GM12873 (cell line): Measurements from ENCODE around the gene SARS2.

Experiments used
- TF ChIP-seq, protein P1 (sequence below): IDR thresholded peaks from 2 replicates; pipeline ENCODE4 v1.5.1; 2012; ENCODE audit warnings: low read depth, mild to moderate bottlenecking, moderate library complexity, low read length, control low read depth; ENCODE audit not compliant: insufficient read depth; ENCODE audit errors: missing control alignments

SARS2 gene

DNA sequence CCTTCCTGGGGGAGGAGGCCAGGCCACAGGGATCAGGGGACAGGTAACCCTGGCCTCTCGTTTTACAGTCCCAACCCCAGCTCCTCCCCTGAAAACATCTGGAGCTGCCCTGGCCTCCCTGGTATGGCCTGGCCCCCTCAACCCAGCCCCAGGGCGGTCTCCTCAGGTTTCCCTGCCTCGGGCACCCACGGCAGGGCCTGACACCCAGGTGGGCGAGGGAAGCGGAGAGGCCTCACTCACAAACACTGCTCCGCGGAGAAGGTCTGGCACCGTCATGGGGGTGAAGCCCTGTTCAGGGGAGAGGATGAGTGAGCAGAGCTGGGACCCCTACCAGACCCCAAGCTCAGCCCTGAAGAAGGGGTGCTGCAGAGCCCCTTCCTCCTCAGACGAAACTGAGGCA is 12.0 kb downstream of the SARS2 start:
- TF ChIP-seq, protein P1, sequence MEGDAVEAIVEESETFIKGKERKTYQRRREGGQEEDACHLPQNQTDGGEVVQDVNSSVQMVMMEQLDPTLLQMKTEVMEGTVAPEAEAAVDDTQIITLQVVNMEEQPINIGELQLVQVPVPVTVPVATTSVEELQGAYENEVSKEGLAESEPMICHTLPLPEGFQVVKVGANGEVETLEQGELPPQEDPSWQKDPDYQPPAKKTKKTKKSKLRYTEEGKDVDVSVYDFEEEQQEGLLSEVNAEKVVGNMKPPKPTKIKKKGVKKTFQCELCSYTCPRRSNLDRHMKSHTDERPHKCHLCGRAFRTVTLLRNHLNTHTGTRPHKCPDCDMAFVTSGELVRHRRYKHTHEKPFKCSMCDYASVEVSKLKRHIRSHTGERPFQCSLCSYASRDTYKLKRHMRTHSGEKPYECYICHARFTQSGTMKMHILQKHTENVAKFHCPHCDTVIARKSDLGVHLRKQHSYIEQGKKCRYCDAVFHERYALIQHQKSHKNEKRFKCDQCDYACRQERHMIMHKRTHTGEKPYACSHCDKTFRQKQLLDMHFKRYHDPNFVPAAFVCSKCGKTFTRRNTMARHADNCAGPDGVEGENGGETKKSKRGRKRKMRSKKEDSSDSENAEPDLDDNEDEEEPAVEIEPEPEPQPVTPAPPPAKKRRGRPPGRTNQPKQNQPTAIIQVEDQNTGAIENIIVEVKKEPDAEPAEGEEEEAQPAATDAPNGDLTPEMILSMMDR, result no peak

DNA sequence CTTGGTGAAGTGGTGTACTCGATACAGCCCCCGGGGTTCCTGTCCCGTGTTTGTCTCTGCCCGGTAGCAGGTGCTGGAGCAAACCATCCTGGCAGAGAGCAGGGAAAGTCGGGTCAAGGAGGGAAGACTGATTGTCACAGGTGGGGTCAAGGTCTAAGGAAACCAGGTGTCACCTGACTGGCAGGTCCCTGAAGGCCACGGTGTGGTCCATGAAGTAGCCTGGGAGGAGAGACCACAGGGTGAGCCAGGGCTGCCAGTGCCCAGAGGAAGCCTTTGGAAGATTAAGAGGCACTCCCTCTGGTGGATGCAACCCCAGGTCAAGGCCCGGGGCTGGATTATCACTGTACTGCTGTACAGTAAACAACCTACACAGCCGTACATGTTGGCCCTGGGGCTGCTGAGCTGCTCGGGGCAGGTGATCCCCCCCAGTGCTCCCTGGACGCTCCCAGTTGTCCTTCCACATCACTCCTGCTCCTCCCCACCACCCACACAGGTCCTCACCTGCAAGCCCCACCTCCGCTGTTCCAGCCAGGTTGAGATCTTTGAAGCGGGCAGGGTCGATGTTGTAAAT is 12.6 kb downstream of the SARS2 start:
- TF ChIP-seq, protein P1, result peak; percentile 19

DNA sequence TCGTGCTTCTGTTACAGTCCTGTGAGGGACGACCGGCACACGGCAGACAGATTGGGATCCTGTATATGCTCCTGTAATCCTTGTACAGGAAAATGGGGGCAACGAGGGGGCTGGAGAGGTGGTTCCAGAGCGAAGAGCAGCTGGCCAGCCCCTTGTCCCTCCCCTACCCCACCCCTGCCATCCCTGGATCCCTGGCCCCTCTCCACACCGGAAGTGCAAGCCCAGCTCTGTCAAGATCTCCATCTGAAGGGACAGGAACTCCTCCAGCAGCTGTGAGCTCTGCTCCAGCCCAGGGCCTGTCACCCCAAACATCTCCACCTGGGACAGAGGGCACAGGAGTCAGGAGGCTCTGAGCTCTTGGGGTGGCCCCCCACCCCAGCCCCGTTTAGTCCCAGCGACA is 13.0 kb downstream of the SARS2 start:
- TF ChIP-seq, protein P1, result no peak

DNA sequence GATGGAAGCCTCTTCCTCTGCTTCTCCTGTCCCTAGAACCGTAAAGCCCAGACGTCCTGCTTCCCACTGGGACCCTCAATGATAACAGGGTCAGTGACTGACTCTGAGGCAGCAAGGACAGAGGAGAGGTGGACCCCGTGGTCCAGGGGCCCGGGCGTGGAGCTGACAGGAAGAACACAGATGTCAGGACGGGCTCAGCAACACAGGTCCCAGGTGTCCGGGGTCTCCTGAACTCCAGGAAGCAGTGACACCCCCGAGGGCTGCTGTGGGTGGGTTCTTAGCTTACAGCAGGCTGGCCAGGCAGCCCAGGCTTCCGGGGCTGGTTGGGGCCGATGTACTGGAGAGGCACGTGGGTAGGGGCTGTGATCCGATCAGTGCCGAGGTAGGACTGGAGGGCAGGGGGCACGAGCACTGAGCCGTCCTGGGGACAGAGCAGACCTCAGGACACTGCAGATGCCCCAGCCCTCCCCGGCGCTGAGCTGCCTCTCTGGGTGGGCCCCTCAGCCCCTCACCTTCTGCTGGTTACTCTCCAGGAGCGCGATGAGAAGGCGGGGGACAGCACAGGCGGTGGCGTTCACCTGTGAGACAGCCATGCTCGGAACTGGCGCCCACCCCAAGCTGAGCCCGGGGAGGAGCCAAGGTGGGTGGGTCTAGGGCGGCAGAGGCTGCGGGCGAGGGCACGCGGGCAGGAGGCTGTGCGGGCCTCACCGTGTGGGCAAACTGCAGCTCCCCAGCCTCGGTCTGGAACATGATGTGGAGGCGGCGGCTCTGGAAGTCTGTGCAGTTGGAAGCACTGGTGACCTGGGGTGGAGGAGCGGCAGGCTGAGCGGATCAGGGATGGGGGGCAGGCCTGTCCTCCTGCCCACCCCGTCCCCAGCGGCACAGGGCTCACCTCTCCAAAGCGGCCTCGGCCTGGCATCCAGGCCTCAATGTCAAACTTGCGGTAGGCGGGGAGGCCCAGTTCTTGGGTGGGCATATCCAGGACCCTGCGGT is 14.9 kb downstream of the SARS2 start:
- TF ChIP-seq, protein P1, result no peak

DNA sequence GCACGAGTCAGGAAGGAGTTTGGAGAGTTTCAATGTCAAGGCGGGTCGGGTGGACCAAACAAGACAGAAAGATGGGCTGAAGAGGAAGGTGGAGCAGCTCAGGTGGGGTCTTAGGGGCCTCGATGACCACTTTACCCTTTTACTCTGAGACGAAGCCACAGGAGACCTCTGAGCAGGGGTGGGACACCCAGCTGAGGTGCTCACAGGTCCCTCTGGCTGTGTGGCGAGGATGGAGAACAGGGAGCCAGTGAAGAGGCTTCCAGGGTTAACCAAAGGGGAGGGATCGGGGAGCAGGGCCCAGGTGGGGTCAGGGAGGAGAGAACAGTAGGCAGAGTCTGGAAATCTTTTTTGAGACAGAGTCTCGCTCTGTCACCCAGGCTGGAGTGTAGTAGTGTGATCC is 16.6 kb downstream of the SARS2 start:
- TF ChIP-seq, protein P1, result no peak

DNA sequence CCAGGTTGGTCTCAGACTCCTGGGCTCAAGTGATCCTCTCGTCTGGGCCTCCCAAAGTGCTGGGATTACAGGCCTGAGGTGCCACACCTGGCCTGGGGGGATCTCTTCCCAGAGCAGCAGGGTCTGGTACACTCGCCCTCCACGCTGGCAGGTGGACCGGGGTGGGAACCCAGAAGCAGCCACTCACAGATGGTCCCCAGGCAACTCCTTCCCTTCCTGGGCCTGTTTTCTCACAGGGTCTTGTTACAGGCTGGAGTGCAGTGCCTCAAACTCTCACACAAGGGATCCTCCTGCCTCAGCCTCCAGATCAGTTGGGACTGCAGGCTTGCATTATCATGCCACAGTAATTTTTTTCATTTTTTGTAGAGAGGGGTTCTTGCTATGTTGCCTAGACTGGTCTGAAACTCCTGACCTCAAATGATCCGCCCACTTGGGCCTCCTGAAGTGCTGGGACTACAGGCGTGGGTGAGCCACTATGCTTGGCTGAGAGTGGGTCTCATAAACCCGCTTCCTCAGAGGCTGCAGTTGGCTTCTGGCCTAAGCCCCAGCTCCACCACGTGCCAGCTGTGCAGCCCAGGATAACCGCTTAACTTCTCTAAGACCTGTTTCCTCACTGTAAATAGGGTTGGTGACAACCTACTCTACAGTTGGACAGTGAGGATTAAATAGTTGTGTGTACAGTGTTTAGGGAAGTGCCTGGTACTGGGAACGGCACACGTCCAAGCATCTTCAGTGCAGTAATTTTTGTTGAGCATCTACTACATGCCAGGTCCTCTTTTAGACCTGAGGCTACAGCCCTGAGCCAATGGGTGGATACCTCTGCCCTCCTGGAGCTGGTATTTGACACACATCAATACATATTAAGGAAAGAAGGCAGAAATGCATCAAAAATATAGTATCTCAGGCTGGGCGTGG is 17.7 kb downstream of the SARS2 start:
- TF ChIP-seq, protein P1, result no peak
